Testis (tissue), 2 donors: ENCODE data around the gene MEN1.

Experiments used
- POLR2A ChIP-seq: fragments of 450-650 bp; IDR thresholded peaks from one replicate; pipeline ENCODE4 v1.6.1; 2017; ENCODE audit warnings: antibody characterized with exemption, mild to moderate bottlenecking, moderate library complexity
- TF ChIP-seq, protein P1 (sequence below), 3 experiments: fragments of 450-650 bp in 2 of 3; fragments of 200-600 bp in 1 of 3; sonication (generic) in 1 of 3; IDR thresholded peaks; one replicate each; pipeline ENCODE4 v1.5.1; 2016 to 2019; ENCODE audit warnings: antibody characterized with exemption in 3 of 3, mild to moderate bottlenecking in 2 of 3, moderate library complexity in 1 of 3

DNA sequence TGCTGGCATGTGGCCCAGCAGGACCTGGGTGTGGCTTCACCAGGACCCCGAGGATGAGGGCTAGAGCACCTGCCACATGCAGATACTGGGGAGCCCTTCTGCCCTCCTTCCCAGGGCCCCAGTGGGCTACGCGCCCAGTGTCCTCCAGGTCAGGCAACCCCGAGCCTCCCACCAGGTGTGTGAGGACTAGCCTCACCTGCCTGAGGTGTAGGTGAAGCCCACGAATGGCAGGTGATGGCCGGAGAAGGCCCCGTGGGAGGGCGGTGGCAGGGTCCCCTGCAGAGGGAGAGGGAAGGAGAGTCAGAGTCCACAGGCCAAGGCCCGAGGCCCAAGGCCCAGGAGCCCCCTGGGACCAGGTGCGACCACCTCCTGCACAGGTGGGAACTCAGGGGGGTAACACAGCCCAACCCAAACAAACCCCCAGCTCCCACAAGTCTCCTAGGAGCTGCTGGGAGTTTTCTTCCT is 27.6 kb upstream of the MEN1 start:
- TF ChIP-seq, protein P1, sequence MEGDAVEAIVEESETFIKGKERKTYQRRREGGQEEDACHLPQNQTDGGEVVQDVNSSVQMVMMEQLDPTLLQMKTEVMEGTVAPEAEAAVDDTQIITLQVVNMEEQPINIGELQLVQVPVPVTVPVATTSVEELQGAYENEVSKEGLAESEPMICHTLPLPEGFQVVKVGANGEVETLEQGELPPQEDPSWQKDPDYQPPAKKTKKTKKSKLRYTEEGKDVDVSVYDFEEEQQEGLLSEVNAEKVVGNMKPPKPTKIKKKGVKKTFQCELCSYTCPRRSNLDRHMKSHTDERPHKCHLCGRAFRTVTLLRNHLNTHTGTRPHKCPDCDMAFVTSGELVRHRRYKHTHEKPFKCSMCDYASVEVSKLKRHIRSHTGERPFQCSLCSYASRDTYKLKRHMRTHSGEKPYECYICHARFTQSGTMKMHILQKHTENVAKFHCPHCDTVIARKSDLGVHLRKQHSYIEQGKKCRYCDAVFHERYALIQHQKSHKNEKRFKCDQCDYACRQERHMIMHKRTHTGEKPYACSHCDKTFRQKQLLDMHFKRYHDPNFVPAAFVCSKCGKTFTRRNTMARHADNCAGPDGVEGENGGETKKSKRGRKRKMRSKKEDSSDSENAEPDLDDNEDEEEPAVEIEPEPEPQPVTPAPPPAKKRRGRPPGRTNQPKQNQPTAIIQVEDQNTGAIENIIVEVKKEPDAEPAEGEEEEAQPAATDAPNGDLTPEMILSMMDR (IDR thresholded peaks at IDR 0.05), result no peak
- TF ChIP-seq POLR2A, result no peak
